ENCODE results near the gene VPS50.

VPS50 gene

GRCh38 chr7:93194386-93194785, 37.8 kb upstream of the VPS50 start:
- TF ChIP-seq POLR2AphosphoS5 (IDR thresholded peaks at IDR 0.05; ENCODE audit: low read depth) (no peak), GABPA (IDR thresholded peaks at IDR 0.05; ENCODE audit: low read depth) (no peak), REST (IDR thresholded peaks at IDR 0.05; ENCODE audit: insufficient replicate concordance, low read depth) (no peak), CTCF (IDR thresholded peaks at IDR 0.05; ENCODE audit: insufficient read depth, low read length) (no peak), SPI1 (IDR thresholded peaks at IDR 0.05; ENCODE audit: borderline replicate concordance, low read depth) (no peak)
- no peak for DNase-seq (ENCODE audit: low read depth in 1 of 2, low spot score in 1 of 2)
- Histone ChIP-seq H3K4me3 (replicated peaks; ENCODE audit: insufficient read depth, low read length) (no peak overlapping the region), H3K27me3 (ENCODE audit: insufficient read depth, poor library complexity, severe bottlenecking) (peaks cover 8% of the 10 kb centered on the region), H3K27ac (replicated peaks) (no peak overlapping the region)

- peak in 1 of 2 experiments; percentile 23 for DNase-seq (ENCODE audit: low read depth in 1 of 2, low spot score in 1 of 2)
Observed at GRCh38 chr7:93196336-93196735, 35.8 kb upstream of the VPS50 start.

GRCh38 chr7:93198472-93198871, 33.7 kb upstream of the VPS50 start:
- H3K4me3 ChIP-seq (replicated peaks; ENCODE audit: insufficient read depth, low read length): no peak overlapping the region
- no peaks in the 10 kb centered on the region for H3K27me3 ChIP-seq (ENCODE audit: insufficient read depth, poor library complexity, severe bottlenecking)
- H3K27ac ChIP-seq (replicated peaks): no peak overlapping the region
- TF ChIP-seq SPI1 (IDR thresholded peaks at IDR 0.05; ENCODE audit: borderline replicate concordance, low read depth) (no peak), CTCF (IDR thresholded peaks at IDR 0.05; ENCODE audit: insufficient read depth, low read length) (no peak), POLR2AphosphoS5 (IDR thresholded peaks at IDR 0.05; ENCODE audit: low read depth) (no peak), GABPA (IDR thresholded peaks at IDR 0.05; ENCODE audit: low read depth) (no peak), REST (IDR thresholded peaks at IDR 0.05; ENCODE audit: insufficient replicate concordance, low read depth) (no peak)
- no peak for DNase-seq (ENCODE audit: low read depth in 1 of 2, low spot score in 1 of 2)

More at GRCh38 chr7:93196336-93196735, 35.8 kb upstream of the VPS50 start:
- TF ChIP-seq GABPA (IDR thresholded peaks at IDR 0.05; ENCODE audit: low read depth): no peak
- TF ChIP-seq SPI1 (IDR thresholded peaks at IDR 0.05; ENCODE audit: borderline replicate concordance, low read depth): peak; percentile 56; the same call in 1 of the 2 replicates
- Histone ChIP-seq H3K4me3 (replicated peaks; ENCODE audit: insufficient read depth, low read length) (no peak overlapping the region), H3K27ac (replicated peaks) (no peak overlapping the region), H3K27me3 (ENCODE audit: insufficient read depth, poor library complexity, severe bottlenecking) (no peaks in the 10 kb centered on the region)

- TF ChIP-seq REST (IDR thresholded peaks at IDR 0.05; ENCODE audit: insufficient replicate concordance, low read depth) (no peak), POLR2AphosphoS5 (IDR thresholded peaks at IDR 0.05; ENCODE audit: low read depth) (no peak), CTCF (IDR thresholded peaks at IDR 0.05; ENCODE audit: insufficient read depth, low read length) (no peak), GABPA (IDR thresholded peaks at IDR 0.05; ENCODE audit: low read depth) (no peak), SPI1 (IDR thresholded peaks at IDR 0.05; ENCODE audit: borderline replicate concordance, low read depth) (no peak)
- Histone ChIP-seq H3K4me3 (replicated peaks; ENCODE audit: insufficient read depth, low read length) (no peak overlapping the region), H3K27ac (replicated peaks) (no peak overlapping the region), H3K27me3 (ENCODE audit: insufficient read depth, poor library complexity, severe bottlenecking) (peaks cover 4% of the 10 kb centered on the region)
- no peak for DNase-seq (ENCODE audit: low read depth in 1 of 2, low spot score in 1 of 2)
Observed at GRCh38 chr7:93202594-93203250, 29.4 kb upstream of the VPS50 start.
